A549 (cell line): Measurements from ENCODE around the gene XYLT1. TPM values are rescaled to one million over a fixed set of nuclear protein-coding genes. Genes with fewer than 3 reads are reported as not detected.
"Not testable (repeated sequence)": the region's sequence is repeated elsewhere in the genome, so short reads cannot be mapped to it uniquely, and the experiment has no call there.

Source experiments
- ATAC-seq, 2 experiments: fragments of 200-7000 bp in 1 of 2; fragments of >200 bp in 1 of 2; cut with Nextera tagmentation in 1 of 2; cut with Tn5 transposase in 1 of 2; 3 replicates each; pipeline versions ENCODE4 v1.8.0 to v1.9.1; 2018 to 2020; ENCODE audit warnings: mild to moderate bottlenecking in 1 of 2, moderate library complexity in 1 of 2
- CTCF ChIA-PET: fragments of 300-600 bp; sonication (Branson Sonifier 250); formaldehyde crosslinking; extraction: SDS; loops from one replicate; lab custom pipeline; 2021; ENCODE audit warnings: antibody characterized with exemption, inconsistent platforms; lab: Yijun Ruan, JAX
- POLR2A ChIA-PET: fragments of 350-600 bp; formaldehyde crosslinking; extraction: SDS; loops from one replicate; lab custom pipeline; 2021; ENCODE audit warnings: antibody characterized with exemption, inconsistent platforms; lab: Yijun Ruan, JAX
- DNase-seq, 2 experiments: peaks; one replicate each; pipeline versions ENCODE4 v3.0.0 to v3.0.0-alpha.2; 2011 to 2016; ENCODE audit warnings: low read depth in 1 of 2, low spot score in 1 of 2
- FAIRE-seq: peaks from 2 replicates; lab custom pipeline; 2011; peaks lifted over from hg19 to GRCh38; lab: Jason Lieb, UNC
- H3K27ac ChIP-seq, 2 experiments: fragments of >200 bp; sonication (Bioruptor Twin); formaldehyde crosslinking; 3 replicates each; pipeline ENCODE4 v1.5.1; 2016 to 2017
- H3K4me1 ChIP-seq: fragments of >200 bp; sonication (Bioruptor Twin); formaldehyde crosslinking; 3 replicates; pipeline ENCODE4 v1.6.1; 2016
- H3K4me2 ChIP-seq: fragments of >200 bp; sonication (Bioruptor Twin); formaldehyde crosslinking; 3 replicates; pipeline ENCODE4 v1.6.1; 2016
- H3K4me3 ChIP-seq: fragments of >200 bp; sonication (Bioruptor Twin); formaldehyde crosslinking; 3 replicates; pipeline ENCODE4 v1.5.1; 2016
- H3K9me3 ChIP-seq: fragments of >200 bp; sonication (Bioruptor Twin); formaldehyde crosslinking; 3 replicates; pipeline ENCODE4 v1.6.1; 2016
- BHLHE40 ChIP-seq: IDR thresholded peaks from 2 replicates; pipeline ENCODE4 v1.6.1; 2012; ENCODE audit warnings: low read depth, low read length, inconsistent platforms
- CHD2 ChIP-seq: fragments of 150-350 bp; IDR thresholded peaks from 2 replicates; pipeline ENCODE4 v1.6.1; 2014; ENCODE audit warnings: low read length; ENCODE audit not compliant: partially characterized antibody
- CTCF ChIP-seq: fragments of >200 bp; sonication (Bioruptor Twin); formaldehyde crosslinking; IDR thresholded peaks from 3 replicates; pipeline ENCODE4 v1.5.1; 2016
- ESRRA ChIP-seq: fragments of 150-350 bp; IDR thresholded peaks from 2 replicates; pipeline ENCODE4 v1.6.1; 2014; ENCODE audit warnings: mild to moderate bottlenecking, low read length, borderline replicate concordance
- FOXS1 ChIP-seq: fragments of 250-450 bp; sonication (Bioruptor Pico); IDR thresholded peaks from 2 replicates; pipeline ENCODE4 v1.5.0; 2020; ENCODE audit warnings: mild to moderate bottlenecking, moderate library complexity
- HEYL ChIP-seq: fragments of 250-450 bp; sonication (Bioruptor Pico); IDR thresholded peaks from 2 replicates; pipeline ENCODE4 v1.8.0; 2021; ENCODE audit warnings: mild to moderate bottlenecking, moderate library complexity
- HMGXB4 ChIP-seq: fragments of 250-450 bp; sonication (Bioruptor Pico); IDR thresholded peaks from 2 replicates; pipeline ENCODE4 v1.5.0; 2021; ENCODE audit warnings: mild to moderate bottlenecking, moderate library complexity, borderline replicate concordance
- HOXA7 ChIP-seq: fragments of 250-450 bp; sonication (Bioruptor Pico); IDR thresholded peaks from 2 replicates; pipeline ENCODE4 v1.5.0; 2020; ENCODE audit warnings: mild to moderate bottlenecking, moderate library complexity
- JUNB ChIP-seq: fragments of >200 bp; sonication (Bioruptor Twin); formaldehyde crosslinking; IDR thresholded peaks from 2 replicates; pipeline ENCODE4 v1.6.1; 2016
- KDM1A ChIP-seq: fragments of 200-600 bp; sonication (generic); IDR thresholded peaks from 2 replicates; pipeline ENCODE4 v1.6.1; 2016; ENCODE audit warnings: low read depth, mild to moderate bottlenecking
- MAFK ChIP-seq: fragments of 450-650 bp; IDR thresholded peaks from 2 replicates; pipeline ENCODE4 v1.6.1; 2014; ENCODE audit not compliant: partially characterized antibody
- POLR2A ChIP-seq: IDR thresholded peaks from 2 replicates; pipeline ENCODE4 v1.6.1; 2012; ENCODE audit warnings: mild to moderate bottlenecking, low read length
- POLR2AphosphoS2 ChIP-seq: conservative IDR thresholded peaks from 2 replicates; pipeline ENCODE4 v1.6.1; 2012; ENCODE audit warnings: low read length, improper control_type of control experiment, inconsistent platforms
- RARB ChIP-seq: fragments of 250-450 bp; sonication (Bioruptor Pico); IDR thresholded peaks from 2 replicates; pipeline ENCODE4 v1.8.0; 2021; ENCODE audit warnings: mild to moderate bottlenecking, moderate library complexity
- SREBF2 ChIP-seq: fragments of 450-650 bp; IDR thresholded peaks from 2 replicates; pipeline ENCODE4 v1.6.1; 2014; ENCODE audit warnings: mild to moderate bottlenecking, moderate library complexity
- TFCP2L1 ChIP-seq: fragments of 250-450 bp; sonication (Bioruptor Pico); IDR thresholded peaks from 2 replicates; pipeline ENCODE4 v1.5.0; 2021; ENCODE audit warnings: mild to moderate bottlenecking
- WGBS: methylation state at CpG from one replicate; pipeline ENCODE4 v1.1.6; 2017; ENCODE audit errors: missing lambda C conversion rate; 5-methylcytosine and 5-hydroxymethylcytosine counted together
- polyA plus RNA-seq, 4 experiments: library from polyadenylated mRNA; depleted of rRNA in 3 of 4; stranded (reverse); fragments of >200 nt; fragmentation: RNase III in 1 of 4; extraction: RNeasy Plus Mini Kit Qiagen cat#74134 plus additional on column Dnase treatment in 1 of 4; gene quantifications; 2 replicates in 3 of 4; 3 replicates in 1 of 4; pipeline ENCODE4 v1.2.3, GENCODE V29; 2011 to 2017
- TF ChIP-seq, protein P1 (sequence below): fragments of 200-600 bp; sonication (generic); IDR thresholded peaks from 2 replicates; pipeline ENCODE4 v1.6.1; 2016; ENCODE audit warnings: antibody characterized with exemption, mild to moderate bottlenecking, moderate library complexity

XYLT1 gene
- polyA plus RNA-seq, 2 of the 4 experiments (the other 2 are of a cell fraction) = 0.78 to 0.88 TPM

DNA sequence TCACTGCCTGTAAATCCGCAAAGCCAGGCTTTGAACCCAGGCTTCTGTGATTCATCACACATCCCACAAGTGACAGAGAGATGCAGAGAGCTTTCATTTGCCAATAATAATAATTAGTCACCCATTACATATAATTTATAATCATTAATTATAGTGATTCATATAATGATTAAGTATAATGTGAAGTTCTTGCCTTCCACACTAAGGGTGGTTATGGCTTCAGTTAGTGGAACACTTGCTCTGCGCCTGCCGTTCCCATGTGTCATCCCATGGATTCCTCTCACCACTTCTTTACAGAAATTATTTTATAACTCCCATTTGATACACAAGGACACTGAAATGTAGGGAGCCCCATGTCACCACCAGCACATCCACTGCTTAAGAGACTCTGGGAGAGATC, 39.8 kb upstream of the XYLT1 start:
- Histone ChIP-seq H3K4me3 (no peak overlapping the region), H3K4me1 (no peaks in the 10 kb centered on the region), H3K9me3 (no peaks in the 10 kb centered on the region), H3K4me2 (no peak overlapping the region), H3K27ac (no peak overlapping the region)
- TF ChIP-seq MAFK (no peak), TFCP2L1 (CRISPR knock-in tag) (no peak), POLR2A (no peak), CHD2 (no peak), HOXA7 (no peak), JUNB (no peak), KDM1A (no peak), BHLHE40 (no peak)
- no peak for ATAC-seq
- ChIA-PET CTCF (interaction anchor here (0.5 kb wide), 1 partner anchor 258 kb away, joined by 3 read pairs; no protein-coding TSS in a partner anchor), POLR2A (no interaction called here)
- DNase-seq = no peak
- WGBS = 45% methylated on average over 3 of the region's 3 CpGs
- no peak for FAIRE-seq

- DNase-seq (no peak), ATAC-seq (no peak), FAIRE-seq (no peak)
- Histone ChIP-seq H3K9me3 (no peaks in the 10 kb centered on the region), H3K27ac (no peak overlapping the region), H3K4me1 (no peaks in the 10 kb centered on the region), H3K4me2 (no peak overlapping the region), H3K4me3 (no peak overlapping the region)
- CTCF ChIA-PET = interaction anchor here (0.6 kb wide), 1 partner anchor 29 kb away, joined by 3 read pairs; no protein-coding TSS in a partner anchor
- 4% methylated on average over 3 of the region's 3 CpGs for WGBS
- TF ChIP-seq POLR2AphosphoS2 (no peak), FOXS1 (CRISPR knock-in tag) (no peak), RARB (CRISPR knock-in tag) (no peak), HEYL (CRISPR knock-in tag) (no peak), BHLHE40 (no peak), SREBF2 (no peak), HMGXB4 (CRISPR knock-in tag) (no peak)
- POLR2A ChIA-PET = no interaction called here
Observed at GRCh38 chr16:17509194-17509593, 38.4 kb upstream of the XYLT1 start.

- H3K9me3 ChIP-seq = no peaks in the 10 kb centered on the region
- DNase-seq (no peak), FAIRE-seq (no peak), ATAC-seq (no peak)
- under 1% methylated on average over 9 of the region's 9 CpGs for WGBS
- no peaks in the 10 kb centered on the region for H3K4me1 ChIP-seq
- H3K27ac ChIP-seq = no peak overlapping the region
- ChIA-PET CTCF (no interaction called here), POLR2A (no interaction called here)
- TF ChIP-seq BHLHE40 (no peak), TFCP2L1 (CRISPR knock-in tag) (no peak), CTCF (no peak), FOXS1 (CRISPR knock-in tag) (no peak), ESRRA (no peak)
- TF ChIP-seq, protein P1, sequence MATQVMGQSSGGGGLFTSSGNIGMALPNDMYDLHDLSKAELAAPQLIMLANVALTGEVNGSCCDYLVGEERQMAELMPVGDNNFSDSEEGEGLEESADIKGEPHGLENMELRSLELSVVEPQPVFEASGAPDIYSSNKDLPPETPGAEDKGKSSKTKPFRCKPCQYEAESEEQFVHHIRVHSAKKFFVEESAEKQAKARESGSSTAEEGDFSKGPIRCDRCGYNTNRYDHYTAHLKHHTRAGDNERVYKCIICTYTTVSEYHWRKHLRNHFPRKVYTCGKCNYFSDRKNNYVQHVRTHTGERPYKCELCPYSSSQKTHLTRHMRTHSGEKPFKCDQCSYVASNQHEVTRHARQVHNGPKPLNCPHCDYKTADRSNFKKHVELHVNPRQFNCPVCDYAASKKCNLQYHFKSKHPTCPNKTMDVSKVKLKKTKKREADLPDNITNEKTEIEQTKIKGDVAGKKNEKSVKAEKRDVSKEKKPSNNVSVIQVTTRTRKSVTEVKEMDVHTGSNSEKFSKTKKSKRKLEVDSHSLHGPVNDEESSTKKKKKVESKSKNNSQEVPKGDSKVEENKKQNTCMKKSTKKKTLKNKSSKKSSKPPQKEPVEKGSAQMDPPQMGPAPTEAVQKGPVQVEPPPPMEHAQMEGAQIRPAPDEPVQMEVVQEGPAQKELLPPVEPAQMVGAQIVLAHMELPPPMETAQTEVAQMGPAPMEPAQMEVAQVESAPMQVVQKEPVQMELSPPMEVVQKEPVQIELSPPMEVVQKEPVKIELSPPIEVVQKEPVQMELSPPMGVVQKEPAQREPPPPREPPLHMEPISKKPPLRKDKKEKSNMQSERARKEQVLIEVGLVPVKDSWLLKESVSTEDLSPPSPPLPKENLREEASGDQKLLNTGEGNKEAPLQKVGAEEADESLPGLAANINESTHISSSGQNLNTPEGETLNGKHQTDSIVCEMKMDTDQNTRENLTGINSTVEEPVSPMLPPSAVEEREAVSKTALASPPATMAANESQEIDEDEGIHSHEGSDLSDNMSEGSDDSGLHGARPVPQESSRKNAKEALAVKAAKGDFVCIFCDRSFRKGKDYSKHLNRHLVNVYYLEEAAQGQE = no peak
- no peak overlapping the region for H3K4me2 ChIP-seq
- H3K4me3 ChIP-seq = no peak overlapping the region
Observed at GRCh38 chr16:17508303-17508702, 37.5 kb upstream of the XYLT1 start.

DNA sequence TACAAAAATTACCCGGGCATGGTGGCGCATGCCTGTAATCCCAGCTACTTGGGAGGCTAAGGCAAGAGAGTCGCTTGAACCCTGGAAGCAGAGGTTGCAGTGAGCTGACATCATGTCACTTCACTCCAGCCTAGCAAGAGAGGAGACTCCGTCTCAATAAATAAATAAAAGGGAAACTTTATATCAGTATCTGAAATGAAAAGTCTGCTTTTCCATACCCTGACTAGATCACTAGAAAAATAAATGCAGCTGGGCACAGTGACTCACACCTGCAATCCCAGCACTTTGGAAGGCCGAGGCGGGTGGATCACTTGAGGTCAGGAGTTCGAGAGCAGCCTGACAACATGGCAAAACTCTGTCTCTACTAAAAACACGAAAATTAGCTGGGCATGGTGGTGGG, 36.8 kb upstream of the XYLT1 start:
- H3K27ac ChIP-seq, H3K9me3 ChIP-seq, H3K4me2 ChIP-seq, FAIRE-seq, H3K4me3 ChIP-seq, DNase-seq, CTCF ChIA-PET, POLR2A ChIA-PET, ATAC-seq, H3K4me1 ChIP-seq: not testable (repeated sequence)
- WGBS = 22% methylated on average over 8 of the region's 8 CpGs

DNA sequence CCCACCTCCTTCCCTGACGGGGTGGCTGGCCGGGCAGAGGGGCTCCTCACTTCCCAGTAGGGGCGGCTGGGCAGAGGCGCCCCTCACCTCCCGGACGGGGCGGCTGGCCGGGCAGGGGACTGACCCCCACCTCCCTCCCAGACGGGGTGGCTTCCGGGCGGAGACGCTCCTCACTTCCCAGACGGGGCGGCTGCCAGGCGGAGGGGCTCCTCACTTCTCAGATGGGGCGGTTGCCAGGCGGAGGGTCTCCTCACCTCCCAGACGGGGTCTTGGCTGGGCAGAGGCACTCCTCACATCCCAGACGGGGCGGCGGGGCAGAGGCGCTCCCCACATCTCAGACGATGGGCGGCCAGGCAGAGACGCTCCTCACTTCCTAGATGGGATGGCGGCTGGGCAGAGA, 35.1 kb upstream of the XYLT1 start:
- H3K4me3 ChIP-seq, H3K9me3 ChIP-seq, DNase-seq, ATAC-seq, H3K4me2 ChIP-seq, CTCF ChIA-PET, H3K27ac ChIP-seq, H3K4me1 ChIP-seq, POLR2A ChIA-PET, FAIRE-seq: not testable (repeated sequence)
- no CpG with 5 or more reads among the region's 26 CpGs for WGBS
